ENCODE results near the gene NCAM2. TPM values are rescaled to one million over a fixed set of nuclear protein-coding genes. Genes with fewer than 3 reads are reported as not detected.
"Not testable (repeated sequence)": the region's sequence is repeated elsewhere in the genome, so short reads cannot be mapped to it uniquely, and the experiment has no call there.

NCAM2 gene
- total and polyA plus RNA-seq, 11 donors: 0.19 to 4.3 (median 2.9) TPM

GRCh38 chr21:21148009-21148408 lies 149.8 kb downstream of the NCAM2 start:
- H3K27ac ChIP-seq: no peak overlapping the region
- H3K9me3 ChIP-seq: peaks cover 0 to 3% (median 0%) of the 10 kb centered on the region in 12 donors
- ATAC-seq (no peak), DNase-seq (no peak)
- H3K27me3 ChIP-seq: no peaks in the 10 kb centered on the region
- intact Hi-C loops (cut with DNase I): no loop called here
- no peak overlapping the region for H3K4me3 ChIP-seq
- no peaks in the 10 kb centered on the region for H3K36me3 ChIP-seq
- H3K4me1 ChIP-seq: no peaks in the 10 kb centered on the region
- TF ChIP-seq CTCF (IDR thresholded peaks at IDR 0.05) (no peak), POLR2A (IDR thresholded peaks at IDR 0.05) (no peak)

- 52 to 76% (median 69%) methylated on average over 1 of the region's 1 CpG for WGBS, 4 donors
- Histone ChIP-seq H3K27ac (no peak overlapping the region), H3K36me3 (no peaks in the 10 kb centered on the region), H3K9me3 (no peaks in the 10 kb centered on the region), H3K4me1 (no peaks in the 10 kb centered on the region), H3K27me3 (no peaks in the 10 kb centered on the region), H3K4me3 (no peak overlapping the region)
- intact Hi-C loops (cut with DNase I): no loop called here
- DNase-seq: no peak
- ATAC-seq: no peak
- TF ChIP-seq POLR2A (IDR thresholded peaks at IDR 0.05) (no peak), CTCF (IDR thresholded peaks at IDR 0.05) (no peak)
Observed at GRCh38 chr21:21148514-21148913, 150.3 kb downstream of the NCAM2 start.

GRCh38 chr21:21149445-21149844 lies 151.2 kb downstream of the NCAM2 start:
- H3K27ac ChIP-seq; ATAC-seq; H3K9me3 ChIP-seq; H3K27me3 ChIP-seq; H3K36me3 ChIP-seq; H3K4me3 ChIP-seq; H3K4me1 ChIP-seq; DNase-seq; intact Hi-C loops (cut with DNase I): not testable (repeated sequence)
- 62 to 80% (median 70%) methylated on average over 4 of the region's 4 CpGs for WGBS, 4 donors

GRCh38 chr21:21151231-21151630 lies 153.0 kb downstream of the NCAM2 start:
- H3K27me3 ChIP-seq: no peaks in the 10 kb centered on the region
- H3K4me1 ChIP-seq: no peaks in the 10 kb centered on the region
- DNase-seq (no peak), ATAC-seq (no peak)
- intact Hi-C loops (cut with DNase I): no loop called here
- H3K4me3 ChIP-seq: no peak overlapping the region
- 71 to 80% (median 79%) methylated on average over 3 of the region's 3 CpGs for WGBS, 4 donors
- H3K36me3 ChIP-seq: no peaks in the 10 kb centered on the region
- TF ChIP-seq CTCF (IDR thresholded peaks at IDR 0.05) (no peak), POLR2A (IDR thresholded peaks at IDR 0.05) (no peak)
- H3K9me3 ChIP-seq: no peaks in the 10 kb centered on the region
- no peak overlapping the region for H3K27ac ChIP-seq

GRCh38 chr21:21156397-21156796 lies 158.2 kb downstream of the NCAM2 start:
- Histone ChIP-seq H3K4me1 (no peaks in the 10 kb centered on the region), H3K27ac (no peak overlapping the region), H3K9me3 (no peaks in the 10 kb centered on the region), H3K36me3 (no peaks in the 10 kb centered on the region), H3K4me3 (no peak overlapping the region), H3K27me3 (no peaks in the 10 kb centered on the region)
- no peak for DNase-seq
- no peak for ATAC-seq
- TF ChIP-seq POLR2A (IDR thresholded peaks at IDR 0.05): no peak
- no peak for TF ChIP-seq CTCF (IDR thresholded peaks at IDR 0.05)
- intact Hi-C loops (cut with DNase I): no loop called here

Data from heart left ventricle (tissue), 16 donors.